Glutamatergic neuron (in vitro differentiated cells): ENCODE results near the gene RAD51B. TPM values are rescaled to one million over a fixed set of nuclear protein-coding genes. Genes with fewer than 3 reads are reported as not detected.

ENCODE experiments used
- DNase-seq: peaks from one replicate; pipeline ENCODE4 v3.0.0; 2022
- H3K27ac Mint-ChIP-seq: one replicate; pipeline ENCODE4 v1.8.0; 2020; ENCODE audit warnings: mild to moderate bottlenecking, mixed read lengths, inconsistent platforms; ENCODE audit not compliant: unreplicated experiment
- H3K27me3 Mint-ChIP-seq: one replicate; pipeline ENCODE4 v1.8.0; 2020; ENCODE audit warnings: mild to moderate bottlenecking, moderate library complexity, mixed read lengths, inconsistent platforms; ENCODE audit not compliant: unreplicated experiment
- H3K36me3 Mint-ChIP-seq: one replicate; pipeline ENCODE4 v1.8.0; 2020; ENCODE audit warnings: mild to moderate bottlenecking, mixed read lengths, inconsistent platforms; ENCODE audit not compliant: unreplicated experiment
- H3K4me1 Mint-ChIP-seq: one replicate; pipeline ENCODE4 v1.8.0; 2020; ENCODE audit warnings: mild to moderate bottlenecking, low read depth, mixed read lengths, inconsistent platforms; ENCODE audit not compliant: unreplicated experiment
- H3K4me3 Mint-ChIP-seq: one replicate; pipeline ENCODE4 v1.8.0; 2020; ENCODE audit warnings: mild to moderate bottlenecking, mixed read lengths, inconsistent platforms; ENCODE audit not compliant: unreplicated experiment
- H3K9me3 Mint-ChIP-seq: one replicate; pipeline ENCODE4 v1.8.0; 2020; ENCODE audit warnings: mild to moderate bottlenecking, moderate library complexity, mixed read lengths, inconsistent platforms; ENCODE audit not compliant: unreplicated experiment
- CTCF ChIP-seq: fragments of 200-600 bp; sonication (generic); IDR thresholded peaks from one replicate; pipeline ENCODE4 v1.5.0; 2021; ENCODE audit not compliant: partially characterized antibody, unreplicated experiment
- total RNA-seq: library from RNA; stranded (reverse); fragmentation: NEBNext Ultra II Directional; extraction: Animal tissue kit (Norgen Biotek cat#: 25700); gene quantifications from one replicate; pipeline ENCODE4 v1.2.1, GENCODE V29; 2021; ENCODE audit not compliant: unreplicated experiment

RAD51B gene
- total RNA-seq, 1 donor from 2014 or later: 9.7 TPM

- Mint-ChIP-seq H3K9me3 (peaks cover 1% of the 10 kb centered on the region), H3K36me3 (no peaks in the 10 kb centered on the region), H3K27me3 (peaks cover 7% of the 10 kb centered on the region), H3K27ac (no peak overlapping the region), H3K4me3 (no peak overlapping the region), H3K4me1 (peaks cover 3% of the 10 kb centered on the region)
- no peak for TF ChIP-seq CTCF
- no peak for DNase-seq
These were observed 690.9 kb downstream of the RAD51B start for GRCh38 chr14:68510201-68511128.

- no peak for DNase-seq
- H3K4me3 Mint-ChIP-seq: no peak overlapping the region
- H3K36me3 Mint-ChIP-seq: no peaks in the 10 kb centered on the region
- peaks cover 3% of the 10 kb centered on the region for H3K4me1 Mint-ChIP-seq
- H3K9me3 Mint-ChIP-seq: no peaks in the 10 kb centered on the region
- H3K27ac Mint-ChIP-seq: no peak overlapping the region
- peaks cover 5% of the 10 kb centered on the region for H3K27me3 Mint-ChIP-seq
- TF ChIP-seq CTCF: no peak
These were observed 691.8 kb downstream of the RAD51B start for GRCh38 chr14:68511129-68512047.

GRCh38 chr14:68512088-68512487 lies 692.5 kb downstream of the RAD51B start:
- Mint-ChIP-seq H3K27ac (no peak overlapping the region), H3K4me1 (peaks cover 3% of the 10 kb centered on the region), H3K9me3 (no peaks in the 10 kb centered on the region), H3K36me3 (no peaks in the 10 kb centered on the region), H3K4me3 (no peak overlapping the region), H3K27me3 (peaks cover 5% of the 10 kb centered on the region)
- no peak for DNase-seq
- TF ChIP-seq CTCF: no peak

- Mint-ChIP-seq H3K4me1 (peaks cover 3% of the 10 kb centered on the region), H3K27me3 (peaks cover 5% of the 10 kb centered on the region)
These were observed 693.6 kb downstream of the RAD51B start for GRCh38 chr14:68513137-68513536.

More at GRCh38 chr14:68513137-68513536, 693.6 kb downstream of the RAD51B start:
- Mint-ChIP-seq H3K27ac (no peak overlapping the region), H3K36me3 (no peaks in the 10 kb centered on the region), H3K9me3 (no peaks in the 10 kb centered on the region), H3K4me3 (no peak overlapping the region)
- no peak for TF ChIP-seq CTCF
- no peak for DNase-seq
